ENCODE measurements around the gene SULF2.

GRCh38 chr20:47705497-47705856, 79.8 kb downstream of the SULF2 start:
- TF ChIP-seq EZH2 (IDR thresholded peaks at IDR 0.05; ENCODE audit: borderline replicate concordance) (no peak), CTCF (IDR thresholded peaks at IDR 0.05; ENCODE audit: poor library complexity) (no peak)

Data from hepatocyte (in vitro differentiated cells).